ENCODE results near the gene RNASE11. TPM values are rescaled to one million over a fixed set of nuclear protein-coding genes. Genes with fewer than 3 reads are reported as not detected.

Gene RNASE11
- total RNA-seq, 1 donor from 2014 or later, result not detected

DNA sequence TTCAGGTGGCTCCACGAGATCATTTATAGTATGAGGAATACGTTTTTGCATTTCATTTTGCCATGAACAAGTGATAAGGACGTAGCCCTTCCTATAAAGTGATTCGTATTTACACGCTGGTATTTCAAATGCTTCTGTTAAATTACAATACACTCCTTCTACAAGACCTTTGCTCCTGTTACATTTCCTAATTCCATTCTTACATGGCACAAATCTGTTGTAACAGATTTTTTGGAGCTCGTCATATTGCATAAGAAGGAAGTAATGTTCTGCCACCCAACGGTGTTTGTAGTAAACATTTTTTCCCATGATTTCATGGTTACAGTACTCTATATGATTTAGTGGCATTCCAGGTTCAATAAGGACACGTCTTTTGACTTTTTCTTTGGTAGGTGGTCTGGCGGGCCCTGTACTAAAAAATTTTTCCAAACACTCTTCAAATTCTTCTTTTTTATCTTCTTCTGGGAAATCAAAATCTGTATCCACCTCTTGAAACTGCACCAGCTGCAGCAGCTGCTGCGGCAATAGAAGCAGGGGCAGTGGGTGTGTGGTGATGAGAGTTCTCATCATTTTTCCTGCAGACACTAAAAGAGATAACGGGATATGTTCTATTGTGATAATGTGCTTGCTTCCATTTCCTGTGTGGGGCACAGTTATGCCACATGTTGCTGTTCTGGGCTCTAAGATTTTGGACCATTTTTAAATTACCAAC, 31.1 kb downstream of the RNASE11 start:
- intact Hi-C loops (cut with DNase I), result no loop called here
- no peak for DNase-seq (ENCODE audit: low spot score)

DNA sequence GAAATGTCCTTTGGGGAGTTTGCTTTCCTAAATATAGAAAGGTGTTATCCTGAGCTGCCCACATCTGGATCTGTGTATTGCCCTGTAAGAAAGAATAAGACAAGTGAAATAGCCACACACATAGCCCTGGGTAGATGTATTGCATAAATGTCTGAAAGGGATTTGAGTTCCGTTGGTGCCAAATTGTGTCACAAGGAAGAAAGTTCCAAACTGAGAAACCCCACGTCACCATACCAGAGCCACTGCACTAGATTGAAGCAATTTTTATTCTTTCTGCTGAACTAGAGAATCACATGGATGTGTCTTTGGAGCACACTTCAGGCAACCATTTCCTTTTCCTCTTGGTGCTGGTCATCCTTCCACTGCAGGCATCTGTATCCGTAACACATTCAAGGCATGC, 32.0 kb downstream of the RNASE11 start:
- intact Hi-C loops (cut with DNase I), result no loop called here
- DNase-seq (ENCODE audit: low spot score), result no peak

DNA sequence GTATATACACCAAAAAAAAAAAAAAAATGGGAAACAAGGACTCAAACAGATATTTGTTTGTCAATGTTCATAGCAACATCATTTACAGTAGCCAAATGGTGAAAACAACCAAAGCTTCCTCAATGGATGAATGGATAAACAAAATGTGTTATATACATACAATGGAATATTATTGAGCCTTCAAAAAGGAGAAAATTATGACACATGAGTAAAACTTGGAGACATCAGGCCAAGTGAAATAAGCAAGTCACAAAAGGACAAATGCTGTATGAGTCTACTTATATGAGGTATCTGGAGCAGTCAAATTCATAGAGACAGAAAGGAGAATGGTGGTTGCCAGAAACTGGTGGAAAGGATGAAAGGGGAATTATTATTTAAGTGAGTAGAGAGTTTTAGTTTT, 34.8 kb downstream of the RNASE11 start:
- intact Hi-C loops (cut with DNase I), result no loop called here
- no peak for DNase-seq (ENCODE audit: low spot score)

DNA sequence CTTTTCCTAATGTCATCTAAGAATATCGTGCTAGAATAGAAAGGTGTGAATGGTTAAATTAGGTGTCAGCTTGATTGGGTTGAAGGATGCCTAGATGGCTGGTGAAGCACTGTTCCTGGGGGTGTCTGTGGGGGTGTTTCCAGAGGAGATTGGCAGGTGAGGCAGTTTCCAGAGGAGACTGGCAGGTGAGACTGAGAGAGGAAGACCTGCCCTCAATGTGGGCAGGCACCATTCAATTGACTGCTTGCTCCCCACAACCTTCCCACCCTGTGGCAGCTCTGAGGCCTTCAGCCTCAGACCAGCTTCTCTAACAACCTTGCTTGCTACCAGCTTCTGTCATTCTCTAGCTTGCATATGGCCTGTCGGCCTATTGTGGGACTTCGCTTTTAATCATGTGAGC, 36.2 kb downstream of the RNASE11 start:
- DNase-seq (ENCODE audit: low spot score), result no peak
- intact Hi-C loops (cut with DNase I), result no loop called here

DNA sequence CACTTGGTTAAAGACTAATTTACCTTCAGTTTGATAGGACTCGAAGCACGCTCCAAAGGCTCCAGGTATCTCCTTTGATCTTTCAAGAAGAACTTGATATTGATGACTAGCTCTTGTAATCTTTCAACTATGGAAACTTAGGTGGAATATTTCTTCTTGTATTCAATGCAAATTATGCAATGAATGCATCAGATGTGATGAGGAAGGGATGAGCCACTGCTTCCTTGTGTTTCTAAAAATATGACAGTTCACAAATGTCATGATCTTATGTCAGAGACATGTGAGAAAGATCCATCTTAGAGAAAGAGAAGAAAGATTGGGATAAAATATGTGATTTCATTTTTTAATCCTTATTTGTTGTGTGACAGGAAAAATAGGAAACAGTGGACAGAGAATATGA, 36.9 kb downstream of the RNASE11 start:
- no peak for DNase-seq (ENCODE audit: low spot score)
- intact Hi-C loops (cut with DNase I), result no loop called here

DNA sequence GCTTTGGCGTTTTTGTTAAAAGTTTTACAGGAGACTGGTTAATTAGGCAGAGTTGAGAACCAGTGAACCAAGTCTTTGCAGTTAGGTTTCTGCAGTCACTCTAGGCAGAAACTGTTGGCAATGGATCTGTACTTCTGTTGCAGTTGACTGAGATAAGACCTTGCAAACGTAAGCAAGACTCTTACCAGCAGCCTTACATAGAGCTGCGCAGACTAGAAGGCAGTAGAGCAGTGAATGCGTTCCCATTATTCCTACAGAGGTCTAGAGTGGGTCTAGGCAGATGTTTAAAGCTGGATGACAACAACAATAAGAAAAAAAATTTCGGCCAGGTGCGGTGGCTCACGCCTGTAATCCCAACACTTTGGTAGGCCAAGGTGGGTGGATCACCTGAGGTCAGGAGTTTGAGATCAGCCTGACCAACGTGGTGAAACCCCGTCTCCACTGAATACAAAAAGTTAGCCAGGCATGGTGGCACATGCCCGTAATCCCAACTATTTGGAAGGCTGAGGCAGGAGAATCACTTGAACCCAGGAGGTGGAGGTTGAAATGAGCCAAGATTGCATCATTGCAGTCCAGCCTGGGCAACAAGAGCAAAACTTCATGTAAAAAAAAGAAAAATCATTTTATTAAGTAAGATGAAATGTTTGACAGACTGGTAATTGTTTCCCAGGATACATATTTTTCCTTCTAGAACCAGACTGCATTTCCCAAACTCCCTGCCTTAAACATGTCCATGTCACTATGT, 39.2 kb downstream of the RNASE11 start:
- DNase-seq (ENCODE audit: low spot score), result no peak
- intact Hi-C loops (cut with DNase I), result no loop called here

DNA sequence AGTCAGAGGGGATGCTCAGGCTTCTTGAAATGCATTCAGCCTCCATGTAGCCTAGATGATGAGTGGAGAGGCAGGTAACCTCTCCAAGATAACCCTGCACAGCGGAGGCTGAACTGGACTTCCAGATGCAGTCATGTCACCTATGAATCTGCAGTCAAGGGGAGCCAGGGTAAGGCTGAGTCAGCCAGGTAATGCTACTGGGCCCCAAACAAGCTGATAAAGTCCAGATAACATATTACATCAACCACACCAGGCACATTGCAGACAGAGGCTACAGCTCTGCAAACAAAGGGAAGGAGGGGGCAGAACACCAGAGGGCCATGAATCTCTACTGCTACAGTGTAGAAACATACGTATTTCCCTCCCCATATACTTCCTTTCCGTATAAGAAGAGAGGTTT, 40.9 kb downstream of the RNASE11 start:
- intact Hi-C loops (cut with DNase I), result no loop called here
- DNase-seq (ENCODE audit: low spot score), result no peak

DNA sequence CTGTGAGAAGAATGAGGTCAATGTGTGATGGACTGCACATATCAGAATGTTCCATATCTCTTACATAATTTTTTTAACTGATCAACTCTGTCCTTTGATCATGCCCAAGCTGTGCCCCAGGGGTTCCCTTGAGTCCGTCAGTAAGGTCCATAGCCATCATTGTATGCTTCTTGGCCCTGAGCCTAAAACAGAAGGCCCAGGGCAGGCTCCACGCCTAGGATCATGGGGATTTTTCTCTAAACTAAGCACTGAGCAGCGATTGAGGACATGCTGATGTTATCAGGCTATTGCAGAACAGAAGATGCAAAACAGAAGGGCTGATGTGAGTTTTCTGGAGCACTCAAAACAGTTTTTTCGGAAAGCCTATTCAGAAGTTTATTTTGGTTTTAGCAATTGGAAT, 47.9 kb downstream of the RNASE11 start:
- intact Hi-C loops (cut with DNase I), result loop anchor here (10.0 kb wide), 1 partner anchor 65 kb away; no protein-coding TSS in a partner anchor
- DNase-seq (ENCODE audit: low spot score), result no peak

Other genes with a start within 250 kb of the RNASE11 start
- gene PARP2, start 244.4 kb downstream of the RNASE11 start, total RNA-seq, result 15.2 TPM
- 15.7 TPM for gene TEP1, start 174.5 kb downstream of the RNASE11 start, total RNA-seq
- gene KLHL33, start 151.8 kb downstream of the RNASE11 start, total RNA-seq, result 0.35 TPM
- gene OSGEP, start 133.2 kb downstream of the RNASE11 start, total RNA-seq, result 21.2 TPM
- gene APEX1, start 132.8 kb downstream of the RNASE11 start, total RNA-seq, result 66.0 TPM
- 18.2 TPM for gene PIP4P1, start 126.6 kb downstream of the RNASE11 start, total RNA-seq
- gene PNP, start 118.6 kb downstream of the RNASE11 start, total RNA-seq, result 17.4 TPM
- 0.48 TPM for gene RNASE10, start 82.5 kb downstream of the RNASE11 start, total RNA-seq
- not detected for gene RNASE9, start 27.0 kb downstream of the RNASE11 start, total RNA-seq
- gene RNASE12, start 3.4 kb upstream of the RNASE11 start, total RNA-seq, result not detected
- gene OR6S1, start 53.7 kb upstream of the RNASE11 start, total RNA-seq, result not detected
- gene RNASE4, start 96.6 kb upstream of the RNASE11 start, total RNA-seq, result 5.6 TPM
- 2.7 TPM for gene ANG, start 100.8 kb upstream of the RNASE11 start, total RNA-seq
- not detected for gene EDDM3A, start 157.9 kb upstream of the RNASE11 start, total RNA-seq
- gene EDDM3B, start 180.4 kb upstream of the RNASE11 start, total RNA-seq, result not detected
- gene RNASE6, start 193.3 kb upstream of the RNASE11 start, total RNA-seq, result 3.1 TPM
- 171 TPM for gene RNASE1, start 214.8 kb upstream of the RNASE11 start, total RNA-seq

Data from cardiac septum (tissue), 1 donor.